B cell (primary cell): ENCODE data around the gene CAPN3. TPM values are rescaled to one million over a fixed set of nuclear protein-coding genes. Genes with fewer than 3 reads are reported as not detected.

Experiments
- ATAC-seq: fragments of 200-7000 bp; cut with Tn5 transposase; one replicate; pipeline ENCODE4 v1.10.0; 2021; ENCODE audit warnings: low read depth, mild to moderate bottlenecking, moderate number of reproducible peaks, moderate library complexity
- CTCF ChIA-PET: fragments of 350-600 bp; sonication (Branson Sonifier 250); formaldehyde crosslinking; loops from one replicate; lab custom pipeline; 2021; ENCODE audit warnings: antibody characterized with exemption, inconsistent platforms; lab: Charles Lee
- POLR2A ChIA-PET: fragments of 350-600 bp; sonication (Branson Sonifier 250); formaldehyde crosslinking; loops from one replicate; lab custom pipeline; 2021; ENCODE audit warnings: antibody characterized with exemption; lab: Charles Lee
- DNase-seq: peaks from one replicate; pipeline ENCODE4 v3.0.0; 2013
- H2AFZ ChIP-seq: 2 replicates; pipeline ENCODE4 v1.6.1; 2012; ENCODE audit warnings: mild to moderate bottlenecking, low read depth, low read length; ENCODE audit not compliant: insufficient read depth, poor library complexity, severe bottlenecking
- H3K27ac ChIP-seq, 2 donors: 1 replicate in 1 of 2; 2 replicates in 1 of 2; pipeline ENCODE4 v1.5.1; 2012 to 2013; ENCODE audit warnings: low read length in 2 of 2, mild to moderate bottlenecking in 2 of 2, moderate library complexity in 1 of 2
- H3K27me3 ChIP-seq, 4 experiments: fragments of 200-600 bp in 1 of 4; sonication (generic) in 1 of 4; replicated peaks in 1 of 4; 1 replicate in 2 of 4; 2 replicates in 2 of 4; pipeline versions ENCODE4 v1.6.1 to v1.7.0; 2013 to 2016; ENCODE audit warnings: low read length in 3 of 4, mild to moderate bottlenecking in 2 of 4, mixed read lengths in 1 of 4, moderate library complexity in 1 of 4; ENCODE audit not compliant: insufficient read depth in 4 of 4, control insufficient read depth in 3 of 4; ENCODE audit errors: control extremely low read depth in 1 of 4
- H3K36me3 ChIP-seq, 2 experiments: replicated peaks in 1 of 2; 1 replicate in 1 of 2; 2 replicates in 1 of 2; pipeline versions ENCODE4 v1.6.1 to v1.7.1; 2013; ENCODE audit warnings: low read length in 1 of 2; ENCODE audit not compliant: insufficient read depth in 2 of 2, control insufficient read depth in 1 of 2; ENCODE audit errors: control extremely low read depth in 1 of 2, extremely low read depth in 1 of 2
- H3K4me1 ChIP-seq, 2 donors: fragments of 200-600 bp in 1 of 2; sonication (generic) in 1 of 2; 1 replicate in 1 of 2; 2 replicates in 1 of 2; pipeline versions ENCODE4 v1.5.1 to v1.6.1; 2013 to 2017; ENCODE audit warnings: low read length in 2 of 2; ENCODE audit not compliant: control insufficient read depth in 2 of 2, insufficient read depth in 2 of 2
- H3K4me2 ChIP-seq: replicated peaks from 2 replicates; pipeline ENCODE3; 2012; ENCODE audit warnings: mild to moderate bottlenecking, low read depth, low read length; ENCODE audit not compliant: poor library complexity, severe bottlenecking
- H3K4me3 ChIP-seq, 5 experiments: fragments of 200-600 bp in 1 of 5; sonication (generic) in 1 of 5; 1 replicate in 3 of 5; 2 replicates in 2 of 5; pipeline versions ENCODE4 v1.5.1 to v1.7.0; 2011 to 2016; ENCODE audit warnings: low read length in 4 of 5, mild to moderate bottlenecking in 4 of 5, low read depth in 2 of 5, control low read depth in 1 of 5, moderate library complexity in 1 of 5; ENCODE audit not compliant: insufficient read depth in 1 of 5; ENCODE audit errors: control extremely low read depth in 1 of 5, extremely low read depth in 1 of 5
- H3K79me2 ChIP-seq: fragments of 200-600 bp; sonication (generic); one replicate; pipeline ENCODE4 v1.6.0; 2016; ENCODE audit warnings: low read length; ENCODE audit not compliant: control insufficient read depth, insufficient read depth
- H3K9ac ChIP-seq: fragments of 200-600 bp; sonication (generic); 2 replicates; pipeline ENCODE4 v1.6.1; 2017; ENCODE audit warnings: mild to moderate bottlenecking, low read length, moderate library complexity
- H3K9me3 ChIP-seq, 3 donors: one replicate each; pipeline versions ENCODE4 v1.6.1 to v1.7.1; 2013; ENCODE audit warnings: low read length in 2 of 3; ENCODE audit not compliant: control insufficient read depth in 2 of 3, insufficient read depth in 1 of 3; ENCODE audit errors: control extremely low read depth in 1 of 3
- H4K20me1 ChIP-seq: 2 replicates; pipeline ENCODE4 v1.6.0; 2012; ENCODE audit warnings: mild to moderate bottlenecking, low read length; ENCODE audit not compliant: insufficient read depth, control insufficient read depth, poor library complexity, severe bottlenecking
- H3K27ac Mint-ChIP-seq: one replicate; pipeline ENCODE4 v1.8.0; 2021; ENCODE audit warnings: mixed read lengths
- H3K27me3 Mint-ChIP-seq: one replicate; pipeline ENCODE4 v1.8.0; 2021; ENCODE audit warnings: mixed read lengths
- H3K4me1 Mint-ChIP-seq: one replicate; pipeline ENCODE4 v1.8.0; 2021; ENCODE audit warnings: mixed read lengths
- H3K4me3 Mint-ChIP-seq: one replicate; pipeline ENCODE4 v1.8.0; 2021; ENCODE audit warnings: mixed read lengths
- H3K9me3 Mint-ChIP-seq: one replicate; pipeline ENCODE4 v1.8.0; 2022; ENCODE audit warnings: mixed read lengths; ENCODE audit not compliant: insufficient read depth
- EZH2 ChIP-seq: IDR thresholded peaks from 2 replicates; pipeline ENCODE4 v1.6.1; 2012; ENCODE audit warnings: borderline replicate concordance, low read depth, mild to moderate bottlenecking, moderate library complexity, low read length; ENCODE audit not compliant: insufficient read depth, poor library complexity, severe bottlenecking
- WGBS: methylation state at CpG from one replicate; pipeline ENCODE4 v1.1.5; 2013; ENCODE audit warnings: missing lambda C conversion rate; ENCODE audit not compliant: insufficient coverage; 5-methylcytosine and 5-hydroxymethylcytosine counted together
- intact Hi-C: fragments of 100-400 bp; cut with micrococcal nuclease; formaldehyde crosslinking; loops from one replicate; pipeline ENCODE4 v1.10.0; 2022
- polyA plus RNA-seq: library from polyadenylated mRNA; depleted of rRNA; stranded (reverse); fragments of >200 nt; gene quantifications from 2 replicates; pipeline ENCODE4 v1.2.3, GENCODE V29; 2012
- total RNA-seq, 2 donors: library from RNA; stranded (reverse); fragments of 120-200 nt in 1 of 2; gene quantifications; 1 replicate in 1 of 2; 2 replicates in 1 of 2; pipeline versions ENCODE4 v1.2.3 to v1.2.4, GENCODE V29; 2013 to 2022
- TF ChIP-seq, protein P1 (sequence below): fragments of 200-600 bp; IDR thresholded peaks from one replicate; pipeline ENCODE4 v1.8.0; 2022; ENCODE audit warnings: antibody characterized with exemption, mild to moderate bottlenecking

The CAPN3 gene
- total and polyA plus RNA-seq, 2 donors (not counting 1 experiment from before 2014, with no cell fraction given) = 41.7 to 143 TPM

DNA sequence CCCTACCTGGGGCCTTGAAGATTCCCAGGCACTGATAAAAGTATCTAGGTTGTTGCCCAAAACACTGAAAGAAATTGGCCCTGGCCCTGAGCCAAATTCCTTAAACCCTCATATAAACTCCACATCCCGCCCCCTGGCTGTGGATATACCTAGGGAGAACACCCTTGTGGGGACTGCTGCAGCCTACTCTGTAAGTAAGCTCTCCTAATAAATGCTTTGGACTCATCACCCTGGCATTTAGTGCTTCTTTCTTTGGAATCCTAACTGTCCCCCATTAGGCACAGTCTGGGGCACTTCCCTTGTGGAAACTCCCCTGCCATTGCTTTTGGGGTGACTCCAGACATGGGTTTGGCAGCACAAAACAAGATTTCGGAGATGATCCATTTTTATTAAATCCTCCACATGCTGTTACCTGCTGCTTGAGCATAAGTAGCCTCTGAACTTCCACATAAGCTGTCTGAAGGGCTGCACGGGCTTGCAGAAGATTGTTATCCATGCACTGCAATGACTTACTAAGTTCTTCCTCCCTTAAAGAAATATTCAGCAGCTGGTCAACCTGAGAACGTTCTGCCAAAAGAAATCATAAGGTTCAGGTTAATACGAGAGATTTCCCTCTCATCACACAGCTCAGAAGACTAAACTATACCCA, 85.2 kb downstream of the CAPN3 start:
- no peak overlapping the region for H3K27ac Mint-ChIP-seq

DNA sequence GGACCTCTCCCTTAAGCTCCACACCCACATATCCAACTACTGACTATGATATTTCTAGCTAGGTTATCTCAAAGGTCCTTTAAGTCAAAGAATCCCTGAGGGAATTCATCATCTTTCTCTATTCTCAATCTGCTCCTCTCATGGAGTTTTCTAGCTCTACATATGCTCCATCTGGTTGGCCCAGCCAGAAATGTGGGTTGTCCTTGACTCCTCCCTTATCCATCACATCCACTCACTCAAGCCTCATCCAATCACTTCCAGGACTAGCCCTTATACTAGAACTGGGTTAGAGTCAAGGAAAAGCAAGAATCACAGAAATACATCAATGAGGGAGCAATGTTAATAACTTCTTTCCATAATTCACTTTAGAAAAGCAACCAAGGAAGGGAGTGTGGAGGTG, 86.2 kb downstream of the CAPN3 start:
- H3K4me2 ChIP-seq = no peak overlapping the region
- peaks cover 2 to 78% of the 10 kb centered on the region in 2 experiments for H3K36me3 ChIP-seq
- H3K9ac ChIP-seq = no peak overlapping the region
- H3K79me2 ChIP-seq = no peaks in the 10 kb centered on the region
- Mint-ChIP-seq H3K4me3 (no peak overlapping the region), H3K9me3 (no peaks in the 10 kb centered on the region), H3K4me1 (no peaks in the 10 kb centered on the region), H3K27ac (no peak overlapping the region), H3K27me3 (no peaks in the 10 kb centered on the region)
- POLR2A ChIA-PET = no interaction called here
- CTCF ChIA-PET = no interaction called here
- no peak overlapping the region for H3K27ac ChIP-seq
- ATAC-seq (no peak), DNase-seq (no peak)
- no peaks in the 10 kb centered on the region for H3K9me3 ChIP-seq
- H3K27me3 ChIP-seq = no peaks in the 10 kb centered on the region
- H2AFZ ChIP-seq = no peak overlapping the region
- intact Hi-C loops = no loop called here
- H4K20me1 ChIP-seq = no peaks in the 10 kb centered on the region
- H3K4me3 ChIP-seq = no peak overlapping the region
- no peak for TF ChIP-seq EZH2
- TF ChIP-seq, protein P1, sequence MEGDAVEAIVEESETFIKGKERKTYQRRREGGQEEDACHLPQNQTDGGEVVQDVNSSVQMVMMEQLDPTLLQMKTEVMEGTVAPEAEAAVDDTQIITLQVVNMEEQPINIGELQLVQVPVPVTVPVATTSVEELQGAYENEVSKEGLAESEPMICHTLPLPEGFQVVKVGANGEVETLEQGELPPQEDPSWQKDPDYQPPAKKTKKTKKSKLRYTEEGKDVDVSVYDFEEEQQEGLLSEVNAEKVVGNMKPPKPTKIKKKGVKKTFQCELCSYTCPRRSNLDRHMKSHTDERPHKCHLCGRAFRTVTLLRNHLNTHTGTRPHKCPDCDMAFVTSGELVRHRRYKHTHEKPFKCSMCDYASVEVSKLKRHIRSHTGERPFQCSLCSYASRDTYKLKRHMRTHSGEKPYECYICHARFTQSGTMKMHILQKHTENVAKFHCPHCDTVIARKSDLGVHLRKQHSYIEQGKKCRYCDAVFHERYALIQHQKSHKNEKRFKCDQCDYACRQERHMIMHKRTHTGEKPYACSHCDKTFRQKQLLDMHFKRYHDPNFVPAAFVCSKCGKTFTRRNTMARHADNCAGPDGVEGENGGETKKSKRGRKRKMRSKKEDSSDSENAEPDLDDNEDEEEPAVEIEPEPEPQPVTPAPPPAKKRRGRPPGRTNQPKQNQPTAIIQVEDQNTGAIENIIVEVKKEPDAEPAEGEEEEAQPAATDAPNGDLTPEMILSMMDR = no peak
- no peaks in the 10 kb centered on the region for H3K4me1 ChIP-seq

More for the DNA sequence above, 85.2 kb downstream of the CAPN3 start:
- Histone ChIP-seq H3K9ac (no peak overlapping the region), H3K36me3 (peaks cover 2 to 75% of the 10 kb centered on the region in 2 experiments), H3K4me2 (no peak overlapping the region), H4K20me1 (no peaks in the 10 kb centered on the region), H3K9me3 (no peaks in the 10 kb centered on the region), H3K4me1 (no peaks in the 10 kb centered on the region), H3K27me3 (no peaks in the 10 kb centered on the region), H3K79me2 (no peaks in the 10 kb centered on the region), H3K4me3 (no peak overlapping the region), H3K27ac (no peak overlapping the region), H2AFZ (no peak overlapping the region)
- TF ChIP-seq, protein P1 = no peak
- no peak for TF ChIP-seq EZH2
- 88% methylated on average over 4 of the region's 5 CpGs for WGBS
- Mint-ChIP-seq H3K27me3 (no peaks in the 10 kb centered on the region), H3K4me1 (no peaks in the 10 kb centered on the region), H3K4me3 (no peak overlapping the region), H3K9me3 (no peaks in the 10 kb centered on the region)
- CTCF ChIA-PET = no interaction called here
- intact Hi-C loops = no loop called here
- ATAC-seq (no peak), DNase-seq (no peak)
- POLR2A ChIA-PET = interaction anchor here (0.6 kb wide), 1 partner anchor 61 kb away, joined by 6 read pairs; no protein-coding TSS in a partner anchor
